IPS-15b (cell line): ENCODE data around the gene PEX13.

Experiments
- H3K27me3 ChIP-seq: one replicate; pipeline ENCODE4 v1.6.1; 2013; ENCODE audit warnings: low read length; ENCODE audit not compliant: control insufficient read depth, insufficient read depth
- H3K36me3 ChIP-seq: one replicate; pipeline ENCODE4 v1.6.1; 2013; ENCODE audit warnings: low read length; ENCODE audit not compliant: control insufficient read depth, insufficient read depth
- H3K4me1 ChIP-seq: one replicate; pipeline ENCODE4 v1.6.1; 2013; ENCODE audit warnings: mild to moderate bottlenecking, low read length; ENCODE audit not compliant: control insufficient read depth, insufficient read depth
- H3K4me3 ChIP-seq: one replicate; pipeline ENCODE4 v1.5.1; 2013; ENCODE audit warnings: low read depth, low read length
- H3K9ac ChIP-seq: one replicate; pipeline ENCODE4 v1.6.1; 2013; ENCODE audit warnings: low read depth, mild to moderate bottlenecking, low read length
- H3K9me3 ChIP-seq: one replicate; pipeline ENCODE4 v1.6.1; 2013; ENCODE audit warnings: mild to moderate bottlenecking, low read length; ENCODE audit not compliant: control insufficient read depth, insufficient read depth

The PEX13 gene

DNA sequence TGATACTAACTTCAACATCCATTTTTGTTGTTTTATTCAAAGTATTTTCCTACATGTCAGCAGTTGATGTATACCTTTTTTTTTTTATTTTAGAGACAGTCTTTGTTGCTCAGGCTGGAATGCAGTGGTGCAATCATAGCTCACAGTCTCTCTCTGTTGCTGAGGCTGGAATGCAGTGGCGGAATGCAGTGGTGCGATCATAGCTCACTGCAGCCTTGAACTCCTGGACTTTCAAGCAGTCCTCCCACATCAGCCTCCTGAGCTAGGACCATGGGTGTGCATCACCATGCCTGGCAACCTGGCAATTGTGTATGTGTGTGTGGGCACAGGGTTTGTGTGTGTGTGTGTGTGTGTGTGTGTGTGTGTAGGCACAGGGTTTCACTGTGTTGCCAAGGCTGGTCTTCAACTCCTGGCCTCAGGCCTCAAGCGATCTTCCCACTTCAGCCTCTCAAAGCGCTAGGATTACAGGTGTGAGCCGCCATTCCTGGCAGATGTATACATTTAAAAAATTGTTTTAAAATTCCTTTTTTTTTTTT, 72.9 kb downstream of the PEX13 start:
- Histone ChIP-seq H3K36me3 (no peaks in the 10 kb centered on the region), H3K9ac (no peak overlapping the region), H3K27me3 (no peaks in the 10 kb centered on the region), H3K9me3 (no peaks in the 10 kb centered on the region), H3K4me3 (no peak overlapping the region), H3K4me1 (no peaks in the 10 kb centered on the region)

DNA sequence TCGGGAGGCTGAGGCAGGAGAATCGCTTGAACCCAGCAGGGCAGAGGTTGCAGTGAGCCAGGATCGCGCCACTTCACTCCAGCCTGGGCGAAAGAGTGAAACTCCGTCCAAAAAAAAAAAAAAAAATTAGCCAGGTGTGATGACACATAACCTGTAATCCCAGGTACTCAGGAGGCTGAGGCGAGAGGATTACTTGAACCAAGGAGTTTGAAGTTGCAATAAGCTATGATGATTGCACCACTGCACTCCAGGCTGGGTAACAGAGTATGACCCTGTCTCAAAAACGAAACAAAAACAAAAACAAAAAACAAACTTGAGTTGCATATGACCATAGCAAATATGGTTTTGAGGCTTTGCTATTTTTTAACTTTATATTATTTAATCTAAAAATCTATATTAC, 74.0 kb downstream of the PEX13 start:
- no peaks in the 10 kb centered on the region for H3K27me3 ChIP-seq
- H3K9me3 ChIP-seq: no peaks in the 10 kb centered on the region
- no peaks in the 10 kb centered on the region for H3K4me1 ChIP-seq
- no peak overlapping the region for H3K9ac ChIP-seq
- H3K36me3 ChIP-seq: no peaks in the 10 kb centered on the region
- H3K4me3 ChIP-seq: no peak overlapping the region

DNA sequence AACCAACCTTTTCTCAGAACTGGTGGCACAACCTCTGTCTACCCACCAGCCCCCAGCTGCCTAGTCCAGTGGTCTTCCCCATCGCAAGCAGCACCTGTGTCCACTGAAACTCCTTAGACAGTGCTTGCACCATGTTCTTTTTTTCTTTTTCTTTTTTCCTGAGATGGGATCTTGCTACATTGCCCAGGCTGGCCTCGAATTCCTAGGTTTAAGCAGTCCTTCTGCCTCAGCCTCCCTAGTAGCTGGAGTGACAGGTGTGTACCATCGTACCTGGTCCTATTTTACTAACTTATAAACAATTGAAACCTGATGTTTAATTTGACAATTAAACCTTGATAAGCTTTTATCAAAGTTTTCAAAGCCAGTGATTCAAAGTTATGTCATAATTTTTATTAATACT, 78.9 kb downstream of the PEX13 start:
- Histone ChIP-seq H3K4me3 (no peak overlapping the region), H3K9ac (no peak overlapping the region), H3K4me1 (no peaks in the 10 kb centered on the region), H3K36me3 (no peaks in the 10 kb centered on the region), H3K9me3 (no peaks in the 10 kb centered on the region), H3K27me3 (no peaks in the 10 kb centered on the region)

DNA sequence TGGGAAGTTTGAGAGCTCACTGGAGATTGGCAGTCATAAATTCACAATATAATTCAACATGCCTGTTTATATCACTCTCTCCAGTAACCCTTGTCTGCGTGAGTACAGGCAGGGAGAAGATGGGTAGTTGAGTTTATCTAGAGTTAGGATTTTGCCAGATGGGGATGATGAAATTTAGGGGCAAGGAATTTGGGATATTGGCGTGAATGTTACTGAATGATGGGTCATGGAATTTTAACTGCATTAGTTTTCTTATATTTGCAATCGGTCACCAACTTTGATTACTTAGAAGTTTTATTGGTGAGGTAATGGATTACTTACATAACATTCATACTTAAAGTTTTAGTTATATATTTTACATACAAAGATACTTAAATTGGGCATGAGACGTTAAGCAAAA, 83.3 kb downstream of the PEX13 start:
- Histone ChIP-seq H3K9me3 (no peaks in the 10 kb centered on the region), H3K36me3 (no peaks in the 10 kb centered on the region), H3K4me1 (no peaks in the 10 kb centered on the region), H3K27me3 (no peaks in the 10 kb centered on the region), H3K9ac (no peak overlapping the region), H3K4me3 (no peak overlapping the region)
